Neural progenitor cell (in vitro differentiated cells): ENCODE results near the gene GRM8.

Experiments
- EZH2phosphoT487 ChIP-seq: fragments of 200-600 bp; sonication (generic); IDR thresholded peaks from 2 replicates; pipeline ENCODE4 v1.6.1; 2017; ENCODE audit warnings: antibody characterized with exemption
- TF ChIP-seq, protein P1 (sequence below): fragments of 200-600 bp; sonication (generic); IDR thresholded peaks from 2 replicates; pipeline ENCODE4 v1.5.1; 2017; ENCODE audit warnings: antibody characterized with exemption, mild to moderate bottlenecking

DNA sequence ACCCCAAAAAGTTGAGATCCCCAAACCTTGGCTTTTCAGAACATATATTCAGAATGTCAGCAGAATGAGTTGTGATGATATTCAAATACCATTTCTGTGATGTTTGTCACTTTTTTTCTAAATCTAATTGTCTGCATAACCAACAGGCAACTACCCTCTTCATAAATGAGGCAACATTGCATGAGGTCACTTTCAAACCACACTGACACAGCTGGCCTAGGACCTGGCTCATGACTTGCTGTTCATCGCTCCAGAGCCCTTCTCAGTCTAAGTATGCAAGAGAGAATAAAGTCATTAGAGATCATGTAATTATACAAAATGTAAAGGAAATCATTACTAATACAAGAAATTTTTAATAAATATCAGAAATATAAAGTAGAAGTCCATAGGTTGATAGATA lies 681.9 kb downstream of the GRM8 start:
- no peak for TF ChIP-seq EZH2phosphoT487
- TF ChIP-seq, protein P1, sequence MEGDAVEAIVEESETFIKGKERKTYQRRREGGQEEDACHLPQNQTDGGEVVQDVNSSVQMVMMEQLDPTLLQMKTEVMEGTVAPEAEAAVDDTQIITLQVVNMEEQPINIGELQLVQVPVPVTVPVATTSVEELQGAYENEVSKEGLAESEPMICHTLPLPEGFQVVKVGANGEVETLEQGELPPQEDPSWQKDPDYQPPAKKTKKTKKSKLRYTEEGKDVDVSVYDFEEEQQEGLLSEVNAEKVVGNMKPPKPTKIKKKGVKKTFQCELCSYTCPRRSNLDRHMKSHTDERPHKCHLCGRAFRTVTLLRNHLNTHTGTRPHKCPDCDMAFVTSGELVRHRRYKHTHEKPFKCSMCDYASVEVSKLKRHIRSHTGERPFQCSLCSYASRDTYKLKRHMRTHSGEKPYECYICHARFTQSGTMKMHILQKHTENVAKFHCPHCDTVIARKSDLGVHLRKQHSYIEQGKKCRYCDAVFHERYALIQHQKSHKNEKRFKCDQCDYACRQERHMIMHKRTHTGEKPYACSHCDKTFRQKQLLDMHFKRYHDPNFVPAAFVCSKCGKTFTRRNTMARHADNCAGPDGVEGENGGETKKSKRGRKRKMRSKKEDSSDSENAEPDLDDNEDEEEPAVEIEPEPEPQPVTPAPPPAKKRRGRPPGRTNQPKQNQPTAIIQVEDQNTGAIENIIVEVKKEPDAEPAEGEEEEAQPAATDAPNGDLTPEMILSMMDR = no peak
